IMR-90 (cell line): ENCODE measurements around the gene AHNAK2. TPM values are rescaled to one million over a fixed set of nuclear protein-coding genes. Genes with fewer than 3 reads are reported as not detected.

ENCODE experiments used
- ATAC-seq: fragments of 200-7000 bp; cut with Tn5 transposase; 2 replicates; pipeline ENCODE4 v1.9.1; 2020; ENCODE audit warnings: low read depth, mild to moderate bottlenecking, moderate library complexity
- BruUV-seq: library from RNA; stranded (reverse); fragments of 400-500 nt; replicated peaks from 2 replicates; lab custom pipeline; 2021; lab: Mats Ljungman, UMichigan
- CTCF ChIA-PET: fragments of 300-600 bp; formaldehyde crosslinking; extraction: SDS; loops from one replicate; lab custom pipeline; 2021; ENCODE audit warnings: antibody characterized with exemption; lab: Yijun Ruan, JAX
- POLR2A ChIA-PET: fragments of 300-600 bp; sonication (Branson Sonifier 250); formaldehyde crosslinking; loops from one replicate; lab custom pipeline; 2022; ENCODE audit warnings: antibody characterized with exemption; ENCODE audit not compliant: unreplicated experiment; lab: Charles Lee
- DNase-seq: peaks from one replicate; pipeline ENCODE4 v3.0.0; 2013
- H2AFZ ChIP-seq: replicated peaks from 2 replicates; pipeline ENCODE3; 2013; ENCODE audit warnings: low read length, mild to moderate bottlenecking; ENCODE audit not compliant: poor library complexity
- H2AK5ac ChIP-seq: 2 replicates; pipeline ENCODE4 v1.6.1; 2013; ENCODE audit warnings: low read depth, low read length, inconsistent platforms
- H2AK9ac ChIP-seq: replicated peaks from 2 replicates; pipeline ENCODE3; 2013; ENCODE audit warnings: mild to moderate bottlenecking, low read depth, low read length, moderate library complexity; ENCODE audit not compliant: poor library complexity
- H2BK120ac ChIP-seq: 2 replicates; pipeline ENCODE4 v1.6.1; 2013; ENCODE audit warnings: low read depth, low read length, inconsistent platforms
- H2BK15ac ChIP-seq: 3 replicates; pipeline ENCODE4 v1.6.1; 2013; ENCODE audit warnings: low read depth, low read length, inconsistent platforms
- H2BK20ac ChIP-seq: 2 replicates; pipeline ENCODE4 v1.6.1; 2013; ENCODE audit warnings: low read depth, mild to moderate bottlenecking, inconsistent platforms, low read length, moderate library complexity
- H2BK5ac ChIP-seq: 2 replicates; pipeline ENCODE4 v1.6.1; 2013; ENCODE audit warnings: mild to moderate bottlenecking, low read depth, low read length, inconsistent platforms; ENCODE audit not compliant: poor library complexity, severe bottlenecking
- H3K14ac ChIP-seq: replicated peaks from 2 replicates; pipeline ENCODE4 v1.6.1; 2013; ENCODE audit warnings: low read depth, low read length, inconsistent platforms
- H3K18ac ChIP-seq: 2 replicates; pipeline ENCODE4 v1.6.1; 2013; ENCODE audit warnings: low read depth, low read length, control low read depth
- H3K23ac ChIP-seq: 2 replicates; pipeline ENCODE4 v1.6.1; 2013; ENCODE audit warnings: low read depth, low read length, inconsistent platforms
- H3K27ac ChIP-seq: 2 replicates; pipeline ENCODE4 v1.5.1; 2013; ENCODE audit warnings: mild to moderate bottlenecking, control low read depth, low read length; ENCODE audit not compliant: insufficient read depth
- H3K27me3 ChIP-seq: 2 replicates; pipeline ENCODE4 v1.6.1; 2013; ENCODE audit warnings: low read length; ENCODE audit not compliant: control insufficient read depth, insufficient read depth
- H3K36me3 ChIP-seq: 2 replicates; pipeline ENCODE4 v1.6.1; 2013; ENCODE audit warnings: low read length, mixed read lengths; ENCODE audit not compliant: control insufficient read depth, insufficient read depth
- H3K4ac ChIP-seq: 2 replicates; pipeline ENCODE4 v1.6.1; 2013; ENCODE audit warnings: low read depth, low read length, inconsistent platforms
- H3K4me1 ChIP-seq: 2 replicates; pipeline ENCODE4 v1.6.1; 2013; ENCODE audit warnings: low read length, mixed read lengths; ENCODE audit not compliant: control insufficient read depth, insufficient read depth
- H3K4me2 ChIP-seq: 2 replicates; pipeline ENCODE4 v1.6.1; 2013; ENCODE audit warnings: low read depth, mild to moderate bottlenecking, control low read depth, low read length, moderate library complexity
- H3K4me3 ChIP-seq: 2 replicates; pipeline ENCODE4 v1.5.1; 2013; ENCODE audit warnings: low read depth, mild to moderate bottlenecking, control low read depth, low read length, moderate library complexity; ENCODE audit not compliant: insufficient read depth
- H3K56ac ChIP-seq: 2 replicates; pipeline ENCODE4 v1.6.1; 2013; ENCODE audit warnings: low read length, inconsistent platforms; ENCODE audit not compliant: insufficient read depth; ENCODE audit errors: extremely low read depth
- H3K79me1 ChIP-seq, 2 experiments: 2 replicates each; pipeline ENCODE4 v1.6.1; 2013; ENCODE audit warnings: low read length in 2 of 2, inconsistent platforms in 1 of 2, low read depth in 1 of 2
- H3K9ac ChIP-seq: 2 replicates; pipeline ENCODE4 v1.6.1; 2013; ENCODE audit warnings: low read depth, low read length, control low read depth
- H3K9me1 ChIP-seq: 2 replicates; pipeline ENCODE4 v1.6.1; 2013; ENCODE audit warnings: low read length, inconsistent platforms; ENCODE audit not compliant: insufficient read depth
- H3K9me3 ChIP-seq: 2 replicates; pipeline ENCODE4 v1.6.1; 2013; ENCODE audit warnings: low read length; ENCODE audit not compliant: control insufficient read depth, insufficient read depth
- H4K20me1 ChIP-seq: 2 replicates; pipeline ENCODE4 v1.6.1; 2013; ENCODE audit warnings: low read length, inconsistent platforms; ENCODE audit not compliant: insufficient read depth
- H4K5ac ChIP-seq: 2 replicates; pipeline ENCODE4 v1.6.1; 2013; ENCODE audit warnings: mild to moderate bottlenecking, low read depth, low read length, control low read depth
- H4K8ac ChIP-seq, 2 experiments: 2 replicates each; pipeline ENCODE4 v1.6.1; 2013; ENCODE audit warnings: low read depth in 2 of 2, low read length in 2 of 2, control low read depth in 1 of 2, inconsistent platforms in 1 of 2
- H4K91ac ChIP-seq: 2 replicates; pipeline ENCODE4 v1.6.1; 2013; ENCODE audit warnings: low read depth, low read length, inconsistent platforms; ENCODE audit not compliant: insufficient read depth
- BHLHE40 ChIP-seq: fragments of 150-350 bp; IDR thresholded peaks from 2 replicates; pipeline ENCODE4 v1.6.1; 2016; ENCODE audit warnings: mild to moderate bottlenecking, low read depth, low read length
- CEBPB ChIP-seq: IDR thresholded peaks from 2 replicates; pipeline ENCODE4 v1.6.1; 2012; ENCODE audit warnings: low read depth, low read length, improper control_type of control experiment
- CTCF ChIP-seq: conservative IDR thresholded peaks from 2 replicates; pipeline ENCODE4 v1.5.1; 2012; ENCODE audit warnings: mild to moderate bottlenecking, low read depth, low read length, improper control_type of control experiment
- ELK1 ChIP-seq: fragments of 150-350 bp; IDR thresholded peaks from 2 replicates; pipeline ENCODE4 v1.6.1; 2016; ENCODE audit warnings: low read depth, mild to moderate bottlenecking, low read length, moderate library complexity, borderline replicate concordance
- FOS ChIP-seq: fragments of 150-350 bp; IDR thresholded peaks from 2 replicates; pipeline ENCODE4 v1.6.1; 2016; ENCODE audit warnings: low read depth, low read length
- MAFK ChIP-seq: IDR thresholded peaks from 2 replicates; pipeline ENCODE4 v1.6.1; 2012; ENCODE audit warnings: low read depth, low read length, improper control_type of control experiment
- MAZ ChIP-seq: IDR thresholded peaks from 2 replicates; pipeline ENCODE4 v1.6.1; 2012; ENCODE audit warnings: low read depth, mild to moderate bottlenecking, low read length, improper control_type of control experiment, moderate library complexity, borderline replicate concordance
- MXI1 ChIP-seq: IDR thresholded peaks from 2 replicates; pipeline ENCODE4 v1.6.1; 2012; ENCODE audit warnings: low read depth, mild to moderate bottlenecking, low read length, moderate library complexity, borderline replicate concordance
- NFE2L2 ChIP-seq: fragments of 150-350 bp; IDR thresholded peaks from 2 replicates; pipeline ENCODE4 v1.6.1; 2016; ENCODE audit warnings: low read depth, mild to moderate bottlenecking, low read length
- POLR2A ChIP-seq: IDR thresholded peaks from 2 replicates; pipeline ENCODE4 v1.6.1; 2012; ENCODE audit warnings: mild to moderate bottlenecking, low read depth, low read length
- RCOR1 ChIP-seq: IDR thresholded peaks from 2 replicates; pipeline ENCODE4 v1.6.1; 2012; ENCODE audit warnings: mild to moderate bottlenecking, low read length, improper control_type of control experiment; ENCODE audit not compliant: insufficient replicate concordance
- RFX5 ChIP-seq: IDR thresholded peaks from 2 replicates; pipeline ENCODE4 v1.8.0; 2012; ENCODE audit warnings: low read depth, mild to moderate bottlenecking, low read length, moderate library complexity
- SMC3 ChIP-seq: fragments of 150-350 bp; IDR thresholded peaks from 2 replicates; pipeline ENCODE4 v1.6.1; 2016; ENCODE audit warnings: low read depth, mild to moderate bottlenecking, antibody characterized with exemption, low read length, moderate library complexity
- WGBS, 2 experiments: methylation state at CpG; one replicate each; pipeline versions ENCODE4 v1.1.5 to v1.1.7; 2013; ENCODE audit warnings: missing lambda C conversion rate in 2 of 2; ENCODE audit not compliant: insufficient read length in 1 of 2; ENCODE audit errors: extremely low coverage in 2 of 2; 5-methylcytosine and 5-hydroxymethylcytosine counted together
- dilution Hi-C: fragments of 300-500 bp; cut with HindIII; formaldehyde crosslinking; loops from one replicate; pipeline ENCODE4 v1.14.3; 2018; ENCODE audit warnings: low sequenced_read_pairs; ENCODE audit not compliant: unreplicated experiment
- in situ Hi-C: fragments of 300-500 bp; cut with MboI; formaldehyde crosslinking; loops from 3 replicates; pipeline ENCODE4 v1.14.3; 2019; ENCODE audit warnings: low sequenced_read_pairs, inconsistent platforms, mixed read lengths
- intact Hi-C: fragments of 100-400 bp; cut with micrococcal nuclease; formaldehyde crosslinking; loops from 2 replicates; pipeline ENCODE4 v1.10.0; 2022
- polyA plus RNA-seq, 3 experiments: library from polyadenylated mRNA; depleted of rRNA; stranded (reverse); fragments of >200 nt; gene quantifications; 2 replicates each; pipeline ENCODE4 v1.2.3, GENCODE V29; 2012; ENCODE audit warnings: low replicate concordance in 1 of 3
- total RNA-seq: library from RNA; depleted of rRNA; stranded (reverse); fragments of >200 nt; gene quantifications from 2 replicates; pipeline ENCODE4 v1.2.3, GENCODE V29; 2012

AHNAK2 gene
- total and polyA plus RNA-seq, 2 of the 4 experiments (the other 2 are of a cell fraction), result 2.6 to 7.9 TPM

- Histone ChIP-seq H3K23ac (no peak overlapping the region), H2AFZ (peak overlapping the region; percentile 91), H2AK5ac (peak overlapping the region; percentile 28; the same call in 1 of the 2 replicates), H2BK120ac (no peak overlapping the region), H3K14ac (no peak overlapping the region), H2AK9ac (no peak overlapping the region), H3K4me3 (peak overlapping the region; percentile 55), H3K9me3 (no peaks in the 10 kb centered on the region), H3K9me1 (no peaks in the 10 kb centered on the region), H4K8ac (peak overlapping the region; percentile 50 to 86; a peak in 3 of 4 replicates), H3K79me1 (no peaks in the 10 kb centered on the region), H2BK15ac (no peak overlapping the region), H3K27ac (peak overlapping the region; percentile 16; the same call in 1 of the 2 replicates), H3K56ac (no peak overlapping the region), H3K27me3 (peaks cover 57% of the 10 kb centered on the region), H2BK20ac (no peak overlapping the region), H4K5ac (no peak overlapping the region), H4K20me1 (no peaks in the 10 kb centered on the region), H3K4me2 (peak overlapping the region; percentile 65), H3K36me3 (no peaks in the 10 kb centered on the region), H3K9ac (peak overlapping the region; percentile 54), H3K4me1 (peaks cover 2% of the 10 kb centered on the region; the same call in 1 of the 2 replicates), H2BK5ac (no peak overlapping the region), H4K91ac (no peak overlapping the region), H3K4ac (no peak overlapping the region; the same call in 1 of the 2 replicates), H3K18ac (no peak overlapping the region; the same call in 1 of the 2 replicates)
- ATAC-seq (peak; percentile 97), DNase-seq (peak; percentile 70)
- CTCF ChIA-PET, result interaction anchor here (1.4 kb wide), 1 partner anchor 112 kb away, joined by 4 read pairs; no protein-coding TSS in a partner anchor
- in situ Hi-C loops, result no loop called here
- 10% methylated on average over 36 of the region's 100 CpGs; no CpG with 5 or more reads in 1 of the 2 experiments for WGBS, 2 experiments
- intact Hi-C loops, result loop anchor here (1.0 to 5.0 kb wide), 3 partner anchors 36 to 112 kb away; no protein-coding TSS in a partner anchor
- BruUV-seq, result no TSS peak
- dilution Hi-C loops, result loop anchor here (10.0 kb wide), 1 partner anchor 122 kb away; no protein-coding TSS in a partner anchor
- POLR2A ChIA-PET, result no interaction called here
- no peak for TF ChIP-seq RFX5
- TF ChIP-seq MAZ, result peak; percentile 93
- TF ChIP-seq ELK1, result no peak
- no peak for TF ChIP-seq MAFK
- TF ChIP-seq NFE2L2, result no peak
- peak; percentile 72 for TF ChIP-seq CTCF
- no peak for TF ChIP-seq POLR2A
- peak; percentile 66 for TF ChIP-seq SMC3
- no peak for TF ChIP-seq BHLHE40
- TF ChIP-seq MXI1, result 0 out of 2 replicates have a peak, but pooled peaks have one; percentile 28
- TF ChIP-seq FOS, result no peak
- TF ChIP-seq CEBPB, result no peak
- no peak for TF ChIP-seq RCOR1
These were observed 45.2 kb downstream of the AHNAK2 start for GRCh38 chr14:104932676-104933631.
